H9 (cell line): ENCODE results near the gene ANKRD28. TPM values are rescaled to one million over a fixed set of nuclear protein-coding genes. Genes with fewer than 3 reads are reported as not detected.

Experiments used
- DNase-seq: peaks from one replicate; pipeline ENCODE4 v3.0.0-alpha.2; 2017
- H2AFZ ChIP-seq: one replicate; pipeline ENCODE4 v1.6.1; 2013; ENCODE audit warnings: mild to moderate bottlenecking, low read length, control low read depth, moderate library complexity
- H2AK5ac ChIP-seq: 2 replicates; pipeline ENCODE4 v1.6.1; 2013; ENCODE audit warnings: low read length, control low read depth, mixed read lengths; ENCODE audit not compliant: insufficient read length
- H2BK120ac ChIP-seq: one replicate; pipeline ENCODE4 v1.6.1; 2013; ENCODE audit warnings: low read depth, mild to moderate bottlenecking, low read length, control low read depth, inconsistent platforms; ENCODE audit not compliant: poor library complexity, severe bottlenecking
- H2BK12ac ChIP-seq: 2 replicates; pipeline ENCODE4 v1.6.1; 2013; ENCODE audit warnings: low read length, control low read depth, mixed read lengths, low read depth; ENCODE audit not compliant: insufficient read length
- H2BK15ac ChIP-seq: 2 replicates; pipeline ENCODE4 v1.6.1; 2013; ENCODE audit warnings: low read depth, low read length, control low read depth
- H2BK20ac ChIP-seq: one replicate; pipeline ENCODE4 v1.6.1; 2013; ENCODE audit warnings: low read depth, mild to moderate bottlenecking, low read length, control low read depth, inconsistent platforms; ENCODE audit not compliant: poor library complexity, severe bottlenecking
- H2BK5ac ChIP-seq: 2 replicates; pipeline ENCODE4 v1.6.1; 2013; ENCODE audit warnings: low read length, control low read depth, mixed read lengths; ENCODE audit not compliant: insufficient read length
- H3K14ac ChIP-seq: 2 replicates; pipeline ENCODE4 v1.6.1; 2013; ENCODE audit warnings: low read length, control low read depth; ENCODE audit not compliant: insufficient read depth
- H3K18ac ChIP-seq: 2 replicates; pipeline ENCODE4 v1.6.1; 2013; ENCODE audit warnings: low read depth, mild to moderate bottlenecking, mixed read lengths, low read length, control low read depth; ENCODE audit not compliant: insufficient read length
- H3K23ac ChIP-seq: 2 replicates; pipeline ENCODE4 v1.6.1; 2013; ENCODE audit warnings: low read length, control low read depth, mixed read lengths, low read depth; ENCODE audit not compliant: insufficient read length
- H3K23me2 ChIP-seq: 2 replicates; pipeline ENCODE4 v1.6.1; 2013; ENCODE audit warnings: low read depth, mild to moderate bottlenecking, mixed read lengths, low read length, control low read depth; ENCODE audit not compliant: insufficient read length, poor library complexity, severe bottlenecking
- H3K27ac ChIP-seq: 2 replicates; pipeline ENCODE4 v1.5.1; 2013; ENCODE audit warnings: low read length, control low read depth, mixed read lengths, low read depth; ENCODE audit not compliant: insufficient read length
- H3K27me3 ChIP-seq: 2 replicates; pipeline ENCODE4 v1.6.1; 2013; ENCODE audit warnings: low read length, control low read depth, inconsistent platforms; ENCODE audit not compliant: insufficient read depth
- H3K4ac ChIP-seq: 2 replicates; pipeline ENCODE4 v1.6.1; 2013; ENCODE audit warnings: low read depth, mild to moderate bottlenecking, control low read depth, inconsistent platforms, low read length, moderate library complexity
- H3K4me1 ChIP-seq: 2 replicates; pipeline ENCODE4 v1.6.1; 2013; ENCODE audit warnings: low read length, control low read depth, inconsistent platforms; ENCODE audit not compliant: insufficient read depth
- H3K4me2 ChIP-seq: 2 replicates; pipeline ENCODE4 v1.6.1; 2013; ENCODE audit warnings: low read length, control low read depth, mixed read lengths; ENCODE audit not compliant: insufficient read length, insufficient read depth
- H3K56ac ChIP-seq: 2 replicates; pipeline ENCODE4 v1.6.1; 2013; ENCODE audit warnings: low read depth, mild to moderate bottlenecking, mixed read lengths, low read length, control low read depth; ENCODE audit not compliant: insufficient read length
- H3K79me1 ChIP-seq: 2 replicates; pipeline ENCODE4 v1.6.1; 2013; ENCODE audit warnings: low read depth, mild to moderate bottlenecking, moderate library complexity, low read length, control low read depth, inconsistent platforms; ENCODE audit not compliant: insufficient read depth, poor library complexity, severe bottlenecking
- H3K79me2 ChIP-seq: 2 replicates; pipeline ENCODE4 v1.6.1; 2013; ENCODE audit warnings: low read length, control low read depth, inconsistent platforms; ENCODE audit not compliant: insufficient read depth
- H3K9ac ChIP-seq: 2 replicates; pipeline ENCODE4 v1.6.1; 2013; ENCODE audit warnings: low read length, control low read depth, mixed read lengths; ENCODE audit not compliant: insufficient read length; ENCODE audit errors: extremely low read depth
- H3K9me3 ChIP-seq: one replicate; pipeline ENCODE4 v1.6.1; 2013; ENCODE audit warnings: low read depth, low read length, inconsistent platforms; ENCODE audit not compliant: control insufficient read depth
- H3T11ph ChIP-seq: one replicate; pipeline ENCODE4 v1.6.1; 2013; ENCODE audit warnings: mild to moderate bottlenecking, low read length, control low read depth, inconsistent platforms
- H4K20me1 ChIP-seq: one replicate; pipeline ENCODE4 v1.6.1; 2013; ENCODE audit not compliant: control insufficient read depth, insufficient read length, insufficient read depth
- H4K5ac ChIP-seq: 2 replicates; pipeline ENCODE4 v1.6.1; 2013; ENCODE audit warnings: low read depth, mild to moderate bottlenecking, mixed read lengths, low read length, control low read depth; ENCODE audit not compliant: insufficient read length
- H4K8ac ChIP-seq: replicated peaks from 2 replicates; pipeline ENCODE4 v1.6.1; 2013; ENCODE audit warnings: low read length, control low read depth, mixed read lengths, low read depth; ENCODE audit not compliant: insufficient read length
- H4K91ac ChIP-seq: 2 replicates; pipeline ENCODE4 v1.6.1; 2013; ENCODE audit warnings: low read depth, mild to moderate bottlenecking, moderate library complexity, mixed read lengths, low read length, control low read depth; ENCODE audit not compliant: insufficient read length
- H3K27ac Mint-ChIP-seq, 3 experiments: 2 replicates in 2 of 3; 3 replicates in 1 of 3; pipeline ENCODE4 v1.8.0; 2020 to 2021; ENCODE audit warnings: mixed read lengths in 3 of 3, mild to moderate bottlenecking in 1 of 3, moderate library complexity in 1 of 3
- H3K27me3 Mint-ChIP-seq: 2 replicates; pipeline ENCODE4 v1.8.0; 2021; ENCODE audit warnings: low read depth, mild to moderate bottlenecking, moderate library complexity, mixed read lengths
- H3K36me3 Mint-ChIP-seq, 3 experiments: 2 replicates in 2 of 3; 3 replicates in 1 of 3; pipeline ENCODE4 v1.8.0; 2020 to 2021; ENCODE audit warnings: low read depth in 3 of 3, mixed read lengths in 3 of 3; ENCODE audit not compliant: insufficient read depth in 1 of 3
- H3K4me1 Mint-ChIP-seq, 2 experiments: 2 replicates each; pipeline ENCODE4 v1.8.0; 2020; ENCODE audit warnings: mixed read lengths in 2 of 2
- H3K4me3 Mint-ChIP-seq, 2 experiments: 2 replicates in 1 of 2; 3 replicates in 1 of 2; pipeline ENCODE4 v1.8.0; 2020 to 2021; ENCODE audit warnings: mild to moderate bottlenecking in 2 of 2, mixed read lengths in 2 of 2, moderate library complexity in 1 of 2
- H3K9me3 Mint-ChIP-seq, 2 experiments: 2 replicates in 1 of 2; 3 replicates in 1 of 2; pipeline ENCODE4 v1.8.0; 2020; ENCODE audit warnings: mild to moderate bottlenecking in 2 of 2, mixed read lengths in 2 of 2, moderate library complexity in 1 of 2
- CTCF ChIP-seq: fragments of 200-600 bp; sonication (generic); conservative IDR thresholded peaks from 3 replicates; pipeline ENCODE4 v1.8.0; 2021; ENCODE audit warnings: antibody characterized with exemption, mild to moderate bottlenecking
- WGBS: extraction: QIAGEN DNeasy Blood & Tissue Kit; methylation state at CpG from one replicate; pipeline ENCODE4 v1.1.7; 2013; ENCODE audit warnings: missing lambda C conversion rate, low lambda C conversion rate, mixed read lengths; ENCODE audit not compliant: insufficient read length; ENCODE audit errors: extremely low coverage; 5-methylcytosine and 5-hydroxymethylcytosine counted together
- total RNA-seq: library from RNA; stranded (reverse); gene quantifications from 2 replicates; pipeline ENCODE4 v1.2.1, GENCODE V29; 2021

ANKRD28 gene
- total RNA-seq, 1 experiment from 2014 or later, result 59.0 TPM

DNA sequence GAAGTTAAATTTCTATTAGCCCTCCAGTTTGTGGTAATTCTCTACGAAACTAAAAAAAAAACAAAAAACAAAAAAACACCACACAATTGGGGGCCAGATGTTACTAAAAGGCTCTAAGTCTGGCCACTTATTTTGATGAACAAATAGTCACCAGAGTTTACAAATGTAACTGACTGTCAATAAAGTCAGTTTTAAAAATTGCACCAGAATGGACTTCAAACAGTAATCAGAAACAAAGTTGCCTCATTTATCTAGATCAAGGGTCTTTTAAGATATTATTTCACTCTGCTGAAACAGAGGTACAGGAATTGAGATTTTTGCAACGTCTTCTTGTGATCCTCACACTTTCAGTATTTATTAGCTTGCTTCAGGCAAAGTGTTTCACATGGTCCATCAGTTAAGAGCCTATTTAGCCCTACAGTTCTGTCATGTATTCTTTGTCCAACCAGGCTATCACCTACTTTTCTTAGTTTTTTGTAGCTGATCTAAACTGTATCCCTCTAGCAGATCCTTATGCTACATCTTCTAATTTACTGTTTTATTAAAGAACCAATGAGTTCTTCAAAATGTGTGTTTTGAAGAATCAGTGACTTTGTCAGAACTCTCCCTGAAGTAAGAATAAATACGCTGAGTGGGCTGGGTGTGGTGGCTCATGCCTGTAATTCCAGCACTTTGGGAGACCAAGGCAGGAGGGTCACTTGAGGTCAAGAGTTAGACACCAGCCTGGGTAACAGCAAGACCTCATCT is 74.7 kb downstream of the ANKRD28 start:
- no peak overlapping the region for H4K8ac ChIP-seq
- H2AFZ ChIP-seq, result no peak overlapping the region
- no peak overlapping the region for H2BK120ac ChIP-seq
- no peak overlapping the region for H2BK20ac ChIP-seq
- H3K79me1 ChIP-seq, result no peaks in the 10 kb centered on the region
- H3K23ac ChIP-seq, result no peak overlapping the region
- no peak overlapping the region for H3K9ac ChIP-seq
- no CpG with 5 or more reads among the region's 3 CpGs for WGBS
- no peak overlapping the region for H3K4me2 ChIP-seq
- no peaks in the 10 kb centered on the region for H3K79me2 ChIP-seq
- no peaks in the 10 kb centered on the region for H3K27me3 ChIP-seq
- Mint-ChIP-seq H3K4me1 (peaks cover 6 to 11% of the 10 kb centered on the region in 2 experiments), H3K9me3 (no peaks in the 10 kb centered on the region), H3K27me3 (no peaks in the 10 kb centered on the region), H3K27ac (no peak overlapping the region), H3K4me3 (no peak overlapping the region), H3K36me3 (peaks cover 6 to 41% (median 23%) of the 10 kb centered on the region in 3 experiments)
- H2BK5ac ChIP-seq, result no peak overlapping the region
- no peak overlapping the region for H2BK15ac ChIP-seq
- H3K27ac ChIP-seq, result no peak overlapping the region
- TF ChIP-seq CTCF, result no peak
- no peak overlapping the region for H4K5ac ChIP-seq
- H3T11ph ChIP-seq, result no peak overlapping the region
- H4K20me1 ChIP-seq, result no peaks in the 10 kb centered on the region
- no peak overlapping the region for H2AK5ac ChIP-seq
- H3K9me3 ChIP-seq, result no peaks in the 10 kb centered on the region
- no peak overlapping the region for H3K18ac ChIP-seq
- H3K14ac ChIP-seq, result no peak overlapping the region
- H3K56ac ChIP-seq, result no peak overlapping the region
- H3K4ac ChIP-seq, result no peak overlapping the region
- DNase-seq, result no peak
- no peaks in the 10 kb centered on the region for H3K23me2 ChIP-seq
- H3K4me1 ChIP-seq, result no peaks in the 10 kb centered on the region
- H4K91ac ChIP-seq, result no peak overlapping the region
- H2BK12ac ChIP-seq, result no peak overlapping the region
